Fibroblast of lung (primary cell): Measurements from ENCODE around the gene SNRNP25. TPM values are rescaled to one million over a fixed set of nuclear protein-coding genes. Genes with fewer than 3 reads are reported as not detected.

Source experiments
- DNase-seq, 2 donors: peaks; one replicate each; pipeline versions ENCODE4 v3.0.0 to v3.0.0-alpha.2; 2010; ENCODE audit warnings: low read depth in 2 of 2
- H2AFZ ChIP-seq: 2 replicates; pipeline ENCODE4 v1.5.1; 2012; ENCODE audit warnings: low read length, control low read depth, inconsistent platforms
- H3K27ac ChIP-seq: 2 replicates; pipeline ENCODE4 v1.5.1; 2011; ENCODE audit warnings: low read length, control low read depth; ENCODE audit not compliant: insufficient read depth
- H3K27me3 ChIP-seq: 2 replicates; pipeline ENCODE4 v1.5.1; 2011; ENCODE audit warnings: mild to moderate bottlenecking, low read length; ENCODE audit not compliant: control insufficient read depth, insufficient read depth
- H3K36me3 ChIP-seq: 2 replicates; pipeline ENCODE4 v1.5.1; 2011; ENCODE audit warnings: low read length; ENCODE audit not compliant: control insufficient read depth, insufficient read depth
- H3K4me1 ChIP-seq: 2 replicates; pipeline ENCODE4 v1.5.1; 2011; ENCODE audit warnings: low read length; ENCODE audit not compliant: control insufficient read depth, insufficient read depth; ENCODE audit errors: extremely low read depth
- H3K4me2 ChIP-seq: 2 replicates; pipeline ENCODE4 v1.5.1; 2011; ENCODE audit warnings: low read length, control low read depth; ENCODE audit not compliant: insufficient read depth; ENCODE audit errors: extremely low read depth
- H3K4me3 ChIP-seq, 4 experiments: fragments of 200-600 bp in 1 of 4; sonication (generic) in 1 of 4; replicated peaks in 1 of 4; 2 replicates each; pipeline ENCODE4 v1.5.1; 2011 to 2016; ENCODE audit warnings: low read length in 4 of 4, low read depth in 3 of 4, mild to moderate bottlenecking in 3 of 4, control low read depth in 2 of 4, inconsistent platforms in 1 of 4, mixed read lengths in 1 of 4; ENCODE audit not compliant: insufficient read depth in 1 of 4; ENCODE audit errors: control extremely low read depth in 1 of 4
- H3K79me2 ChIP-seq: 2 replicates; pipeline ENCODE4 v1.5.1; 2012; ENCODE audit warnings: mild to moderate bottlenecking, low read length, inconsistent platforms; ENCODE audit not compliant: control insufficient read depth, insufficient read depth
- H3K9ac ChIP-seq: 2 replicates; pipeline ENCODE4 v1.5.1; 2011; ENCODE audit warnings: mild to moderate bottlenecking, low read length, control low read depth; ENCODE audit not compliant: insufficient read depth
- H3K9me3 ChIP-seq: 2 replicates; pipeline ENCODE4 v1.5.1; 2012; ENCODE audit warnings: low read depth, low read length; ENCODE audit not compliant: control insufficient read depth, insufficient read depth
- H4K20me1 ChIP-seq: 2 replicates; pipeline ENCODE4 v1.5.1; 2011; ENCODE audit warnings: low read length; ENCODE audit not compliant: control insufficient read depth, insufficient read depth; ENCODE audit errors: extremely low read depth
- EZH2 ChIP-seq: IDR thresholded peaks from 2 replicates; pipeline ENCODE4 v1.5.1; 2012; ENCODE audit warnings: low read length, control low read depth, mild to moderate bottlenecking; ENCODE audit errors: missing control alignments
- polyA plus RNA-seq, 2 donors: library from polyadenylated mRNA; depleted of rRNA in 1 of 2; stranded (reverse) in 1 of 2; unstranded in 1 of 2; fragments of >200 nt; gene quantifications; 2 replicates each; pipeline ENCODE4 v1.2.1, GENCODE V29; 2011 to 2012; ENCODE audit warnings: missing spikeins in 1 of 2
- total RNA-seq: library from RNA; depleted of rRNA; stranded (reverse); fragments of >200 nt; gene quantifications from 2 replicates; pipeline ENCODE4 v1.2.1, GENCODE V29; 2014
- TF ChIP-seq, protein P1 (sequence below), 2 donors: IDR thresholded peaks in 1 of 2; conservative IDR thresholded peaks in 1 of 2; 1 replicate in 1 of 2; 2 replicates in 1 of 2; pipeline ENCODE4 v1.5.1; 2011 to 2012; ENCODE audit warnings: low read length in 2 of 2, control low read depth in 1 of 2, inconsistent platforms in 1 of 2, low read depth in 1 of 2, mild to moderate bottlenecking in 1 of 2

Gene SNRNP25
- total and polyA plus RNA-seq, 2 donors (not counting 1 experiment from before 2014, with no cell fraction given) = 20.5 to 25.9 TPM

DNA sequence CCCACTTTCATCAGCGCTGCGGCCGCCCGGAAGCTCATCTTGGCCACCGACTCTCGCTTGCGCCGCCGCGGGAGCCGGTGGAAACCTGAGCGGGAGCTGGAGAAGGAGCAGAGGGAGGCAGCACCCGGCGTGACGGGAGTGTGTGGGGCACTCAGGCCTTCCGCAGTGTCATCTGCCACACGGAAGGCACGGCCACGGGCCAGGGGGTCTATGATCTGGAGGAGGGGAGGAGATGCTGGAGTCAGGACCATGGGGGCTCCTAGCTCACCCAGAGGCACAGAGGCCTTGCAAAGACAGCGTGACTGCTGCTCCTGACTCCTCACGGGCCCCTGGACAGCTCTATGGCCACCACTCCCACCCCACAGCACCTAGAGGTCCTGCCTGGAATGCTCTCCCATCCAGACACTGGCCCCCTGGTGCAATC is 9.4 kb downstream of the SNRNP25 start:
- TF ChIP-seq EZH2 = no peak
- TF ChIP-seq, protein P1, sequence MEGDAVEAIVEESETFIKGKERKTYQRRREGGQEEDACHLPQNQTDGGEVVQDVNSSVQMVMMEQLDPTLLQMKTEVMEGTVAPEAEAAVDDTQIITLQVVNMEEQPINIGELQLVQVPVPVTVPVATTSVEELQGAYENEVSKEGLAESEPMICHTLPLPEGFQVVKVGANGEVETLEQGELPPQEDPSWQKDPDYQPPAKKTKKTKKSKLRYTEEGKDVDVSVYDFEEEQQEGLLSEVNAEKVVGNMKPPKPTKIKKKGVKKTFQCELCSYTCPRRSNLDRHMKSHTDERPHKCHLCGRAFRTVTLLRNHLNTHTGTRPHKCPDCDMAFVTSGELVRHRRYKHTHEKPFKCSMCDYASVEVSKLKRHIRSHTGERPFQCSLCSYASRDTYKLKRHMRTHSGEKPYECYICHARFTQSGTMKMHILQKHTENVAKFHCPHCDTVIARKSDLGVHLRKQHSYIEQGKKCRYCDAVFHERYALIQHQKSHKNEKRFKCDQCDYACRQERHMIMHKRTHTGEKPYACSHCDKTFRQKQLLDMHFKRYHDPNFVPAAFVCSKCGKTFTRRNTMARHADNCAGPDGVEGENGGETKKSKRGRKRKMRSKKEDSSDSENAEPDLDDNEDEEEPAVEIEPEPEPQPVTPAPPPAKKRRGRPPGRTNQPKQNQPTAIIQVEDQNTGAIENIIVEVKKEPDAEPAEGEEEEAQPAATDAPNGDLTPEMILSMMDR (conservative IDR thresholded peaks at IDR 0.05 in 1 of 2, IDR thresholded peaks at IDR 0.05 in 1 of 2; ENCODE audit: low read depth in 1 of 2, low read length in 2 of 2) = no peak
- no peak overlapping the region for H3K27ac ChIP-seq
- H3K4me3 ChIP-seq = no peak overlapping the region
- H4K20me1 ChIP-seq = no peaks in the 10 kb centered on the region
- no peak overlapping the region for H3K9ac ChIP-seq
- DNase-seq = no peak
- H3K27me3 ChIP-seq = no peaks in the 10 kb centered on the region
- H3K79me2 ChIP-seq = peaks cover 36% of the 10 kb centered on the region
- no peak overlapping the region for H2AFZ ChIP-seq
- no peaks in the 10 kb centered on the region for H3K9me3 ChIP-seq
- peaks cover 19% of the 10 kb centered on the region for H3K4me1 ChIP-seq
- H3K4me2 ChIP-seq = no peak overlapping the region
- H3K36me3 ChIP-seq = peaks cover 51% of the 10 kb centered on the region

DNA sequence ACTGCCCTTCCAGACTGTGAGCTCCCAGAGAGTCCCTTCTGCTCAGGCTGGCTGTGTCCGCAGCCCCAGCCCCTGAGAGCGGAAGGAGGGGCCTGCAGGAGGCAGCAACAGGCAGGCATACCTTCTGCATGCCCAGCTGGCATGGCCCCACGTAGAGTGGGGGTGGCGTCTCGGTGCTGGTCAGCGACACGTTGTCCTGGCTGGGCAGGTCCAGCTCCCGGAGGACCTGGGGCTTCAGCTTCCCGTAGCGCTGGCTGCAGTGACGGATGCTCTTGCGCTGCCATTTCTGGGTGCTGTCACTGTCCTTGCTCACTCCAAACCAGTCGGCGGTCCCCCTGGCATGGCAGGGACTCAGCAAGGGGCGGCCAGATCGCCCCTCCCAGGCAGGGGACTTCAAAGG is 9.8 kb downstream of the SNRNP25 start:
- H3K4me3 ChIP-seq = no peak overlapping the region
- no peak overlapping the region for H2AFZ ChIP-seq
- H3K36me3 ChIP-seq = peaks cover 46% of the 10 kb centered on the region
- H3K27ac ChIP-seq = no peak overlapping the region
- H3K4me1 ChIP-seq = peaks cover 23% of the 10 kb centered on the region
- peaks cover 40% of the 10 kb centered on the region for H3K79me2 ChIP-seq
- H3K9ac ChIP-seq = no peak overlapping the region
- no peaks in the 10 kb centered on the region for H4K20me1 ChIP-seq
- H3K9me3 ChIP-seq = no peaks in the 10 kb centered on the region
- H3K27me3 ChIP-seq = no peaks in the 10 kb centered on the region
- H3K4me2 ChIP-seq = no peak overlapping the region
- DNase-seq = no peak
- no peak for TF ChIP-seq EZH2
- TF ChIP-seq, protein P1 (conservative IDR thresholded peaks at IDR 0.05 in 1 of 2, IDR thresholded peaks at IDR 0.05 in 1 of 2; ENCODE audit: low read depth in 1 of 2, low read length in 2 of 2) = no peak

DNA sequence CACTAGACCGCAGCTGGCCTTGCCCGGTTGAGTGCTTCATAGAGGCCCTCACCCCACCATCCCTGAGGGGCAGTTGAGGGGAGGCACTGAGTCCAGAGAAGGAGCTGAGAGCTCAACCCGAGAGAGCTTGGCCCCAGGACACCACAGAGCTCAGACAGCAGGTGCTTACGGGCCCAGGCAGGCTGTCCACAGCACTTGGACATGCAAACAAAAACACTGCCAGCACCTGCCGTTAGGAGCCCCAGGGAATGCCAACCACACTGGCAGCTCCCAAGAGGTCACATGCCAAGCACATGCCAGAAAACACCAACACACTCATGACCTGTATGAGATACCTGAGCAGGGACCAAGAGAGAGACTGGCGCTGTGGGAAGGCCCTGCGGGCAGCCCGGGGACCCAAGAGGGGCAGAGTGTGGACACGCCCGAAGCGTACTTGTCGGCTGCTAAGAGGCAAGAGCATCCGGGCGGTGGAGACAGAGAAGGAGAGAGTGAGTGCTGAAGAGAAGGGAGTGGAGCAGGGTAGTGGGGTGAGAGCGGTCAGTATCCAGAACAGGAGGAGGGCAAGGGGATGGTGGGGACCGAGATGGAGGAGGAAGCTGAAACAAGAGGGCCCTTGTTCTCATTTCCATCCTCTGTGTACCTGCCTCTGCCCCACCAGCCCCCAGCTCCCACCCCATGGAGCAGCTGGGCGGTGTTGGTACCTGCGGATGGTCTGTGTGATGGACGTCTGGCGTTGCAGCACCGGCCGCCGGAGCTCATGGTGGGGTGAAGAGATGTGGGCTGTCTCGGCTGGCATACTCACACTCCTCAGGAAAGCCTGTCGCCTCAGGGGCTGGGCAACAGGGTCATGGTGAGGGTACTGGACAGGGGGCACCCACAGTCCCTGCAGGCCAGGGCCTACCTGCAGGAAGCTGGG is 10.6 kb downstream of the SNRNP25 start:
- no peak overlapping the region for H2AFZ ChIP-seq
- no peak overlapping the region for H3K9ac ChIP-seq
- H3K4me3 ChIP-seq = no peak overlapping the region
- no peaks in the 10 kb centered on the region for H4K20me1 ChIP-seq
- H3K36me3 ChIP-seq = peaks cover 39% of the 10 kb centered on the region
- H3K4me2 ChIP-seq = no peak overlapping the region
- no peak overlapping the region for H3K27ac ChIP-seq
- DNase-seq = no peak
- TF ChIP-seq, protein P1 (conservative IDR thresholded peaks at IDR 0.05 in 1 of 2, IDR thresholded peaks at IDR 0.05 in 1 of 2; ENCODE audit: low read depth in 1 of 2, low read length in 2 of 2) = no peak
- TF ChIP-seq EZH2 = no peak
- H3K27me3 ChIP-seq = no peaks in the 10 kb centered on the region
- no peaks in the 10 kb centered on the region for H3K9me3 ChIP-seq
- peaks cover 31% of the 10 kb centered on the region for H3K4me1 ChIP-seq
- H3K79me2 ChIP-seq = peaks cover 48% of the 10 kb centered on the region
